Measurements from ENCODE around the gene DUSP8.

GRCh38 chr11:1541474-1542204 lies 30.4 kb downstream of the DUSP8 start:
- TF ChIP-seq CTCF (IDR thresholded peaks at IDR 0.05; ENCODE audit: insufficient read depth, low read length) (no peak), GABPA (IDR thresholded peaks at IDR 0.05; ENCODE audit: low read depth) (no peak), POLR2AphosphoS5 (IDR thresholded peaks at IDR 0.05; ENCODE audit: low read depth) (no peak), SPI1 (IDR thresholded peaks at IDR 0.05; ENCODE audit: borderline replicate concordance, low read depth) (no peak), REST (IDR thresholded peaks at IDR 0.05; ENCODE audit: insufficient replicate concordance, low read depth) (no peak)
